ENCODE results near the gene TMEM31.

DNA sequence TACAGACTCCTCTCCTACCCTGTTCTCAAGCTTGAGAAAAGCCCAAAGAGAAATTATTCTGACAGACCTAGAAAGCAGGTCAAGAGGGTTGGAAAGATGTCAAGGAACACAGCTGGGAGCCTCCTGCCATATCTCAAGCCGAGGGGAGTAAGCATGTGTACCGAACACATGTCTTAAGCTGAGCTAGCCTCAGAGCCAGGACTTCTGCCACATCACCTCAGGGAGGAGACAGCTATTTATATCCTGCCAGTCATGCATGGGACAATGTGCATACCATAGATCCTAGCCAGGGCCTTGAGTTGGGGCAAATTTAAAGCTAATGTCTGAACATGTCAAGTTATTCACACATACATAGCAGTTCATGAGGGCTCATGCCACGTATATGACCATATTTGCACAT is 11.8 kb downstream of the TMEM31 start:
- TF ChIP-seq, protein P1, sequence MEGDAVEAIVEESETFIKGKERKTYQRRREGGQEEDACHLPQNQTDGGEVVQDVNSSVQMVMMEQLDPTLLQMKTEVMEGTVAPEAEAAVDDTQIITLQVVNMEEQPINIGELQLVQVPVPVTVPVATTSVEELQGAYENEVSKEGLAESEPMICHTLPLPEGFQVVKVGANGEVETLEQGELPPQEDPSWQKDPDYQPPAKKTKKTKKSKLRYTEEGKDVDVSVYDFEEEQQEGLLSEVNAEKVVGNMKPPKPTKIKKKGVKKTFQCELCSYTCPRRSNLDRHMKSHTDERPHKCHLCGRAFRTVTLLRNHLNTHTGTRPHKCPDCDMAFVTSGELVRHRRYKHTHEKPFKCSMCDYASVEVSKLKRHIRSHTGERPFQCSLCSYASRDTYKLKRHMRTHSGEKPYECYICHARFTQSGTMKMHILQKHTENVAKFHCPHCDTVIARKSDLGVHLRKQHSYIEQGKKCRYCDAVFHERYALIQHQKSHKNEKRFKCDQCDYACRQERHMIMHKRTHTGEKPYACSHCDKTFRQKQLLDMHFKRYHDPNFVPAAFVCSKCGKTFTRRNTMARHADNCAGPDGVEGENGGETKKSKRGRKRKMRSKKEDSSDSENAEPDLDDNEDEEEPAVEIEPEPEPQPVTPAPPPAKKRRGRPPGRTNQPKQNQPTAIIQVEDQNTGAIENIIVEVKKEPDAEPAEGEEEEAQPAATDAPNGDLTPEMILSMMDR (tag by site-specific recombination; IDR thresholded peaks at IDR 0.05) = no peak
- TF ChIP-seq, protein P2, sequence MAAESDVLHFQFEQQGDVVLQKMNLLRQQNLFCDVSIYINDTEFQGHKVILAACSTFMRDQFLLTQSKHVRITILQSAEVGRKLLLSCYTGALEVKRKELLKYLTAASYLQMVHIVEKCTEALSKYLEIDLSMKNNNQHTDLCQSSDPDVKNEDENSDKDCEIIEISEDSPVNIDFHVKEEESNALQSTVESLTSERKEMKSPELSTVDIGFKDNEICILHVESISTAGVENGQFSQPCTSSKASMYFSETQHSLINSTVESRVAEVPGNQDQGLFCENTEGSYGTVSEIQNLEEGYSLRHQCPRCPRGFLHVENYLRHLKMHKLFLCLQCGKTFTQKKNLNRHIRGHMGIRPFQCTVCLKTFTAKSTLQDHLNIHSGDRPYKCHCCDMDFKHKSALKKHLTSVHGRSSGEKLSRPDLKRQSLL (tag by site-specific recombination; IDR thresholded peaks at IDR 0.05) = no peak
- TF ChIP-seq, protein P3, sequence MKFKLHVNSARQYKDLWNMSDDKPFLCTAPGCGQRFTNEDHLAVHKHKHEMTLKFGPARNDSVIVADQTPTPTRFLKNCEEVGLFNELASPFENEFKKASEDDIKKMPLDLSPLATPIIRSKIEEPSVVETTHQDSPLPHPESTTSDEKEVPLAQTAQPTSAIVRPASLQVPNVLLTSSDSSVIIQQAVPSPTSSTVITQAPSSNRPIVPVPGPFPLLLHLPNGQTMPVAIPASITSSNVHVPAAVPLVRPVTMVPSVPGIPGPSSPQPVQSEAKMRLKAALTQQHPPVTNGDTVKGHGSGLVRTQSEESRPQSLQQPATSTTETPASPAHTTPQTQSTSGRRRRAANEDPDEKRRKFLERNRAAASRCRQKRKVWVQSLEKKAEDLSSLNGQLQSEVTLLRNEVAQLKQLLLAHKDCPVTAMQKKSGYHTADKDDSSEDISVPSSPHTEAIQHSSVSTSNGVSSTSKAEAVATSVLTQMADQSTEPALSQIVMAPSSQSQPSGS (tag by site-specific recombination; IDR thresholded peaks at IDR 0.05; ENCODE audit: low read depth) = no peak
- TF ChIP-seq ZFP3 (tag by site-specific recombination; IDR thresholded peaks at IDR 0.05; ENCODE audit: low read depth) (no peak), ZSCAN23 (tag by site-specific recombination; IDR thresholded peaks at IDR 0.05) (no peak)

All from HEK293 (cell line).